ENCODE data around the gene B4GALNT2. TPM values are rescaled to one million over a fixed set of nuclear protein-coding genes. Genes with fewer than 3 reads are reported as not detected.

The B4GALNT2 gene
- total and polyA plus RNA-seq, 2 of the 8 experiments (the other 6 are each of a cell fraction or from before 2014, with no cell fraction given): not detected

- TF ChIP-seq RXRA (IDR thresholded peaks at IDR 0.05; ENCODE audit: insufficient read depth, low read depth, low read length): no peak
- TF ChIP-seq CBX8 (IDR thresholded peaks at IDR 0.05; ENCODE audit: borderline replicate concordance, low read depth, low read length): no peak
Observed at GRCh38 chr17:49204516-49204915, 71.9 kb downstream of the B4GALNT2 start (continued).
